Endodermal cell (in vitro differentiated cells): ENCODE results near the gene NECAB2. TPM values are rescaled to one million over a fixed set of nuclear protein-coding genes. Genes with fewer than 3 reads are reported as not detected.

Source experiments
- DNase-seq: peaks from one replicate; pipeline ENCODE4 v3.0.0-alpha.2; 2017
- H3K27ac ChIP-seq: 2 replicates; pipeline ENCODE4 v1.5.1; 2013; ENCODE audit warnings: mild to moderate bottlenecking, low read depth, low read length, moderate library complexity
- H3K27me3 ChIP-seq: 2 replicates; pipeline ENCODE4 v1.6.1; 2013; ENCODE audit warnings: mild to moderate bottlenecking, low read length, moderate library complexity; ENCODE audit not compliant: insufficient read depth, control insufficient read depth, poor library complexity, severe bottlenecking
- H3K36me3 ChIP-seq: 2 replicates; pipeline ENCODE4 v1.7.0; 2013; ENCODE audit warnings: mild to moderate bottlenecking, low read length, moderate library complexity; ENCODE audit not compliant: control insufficient read depth, insufficient read depth
- H3K4me1 ChIP-seq: one replicate; pipeline ENCODE4 v1.7.0; 2013; ENCODE audit warnings: low read length; ENCODE audit not compliant: control insufficient read depth, insufficient read depth
- H3K4me3 ChIP-seq: 2 replicates; pipeline ENCODE4 v1.5.1; 2013; ENCODE audit warnings: mild to moderate bottlenecking, low read length, moderate library complexity
- H3K9ac ChIP-seq: 2 replicates; pipeline ENCODE4 v1.6.1; 2013; ENCODE audit warnings: mild to moderate bottlenecking, low read length, moderate library complexity; ENCODE audit not compliant: poor library complexity, severe bottlenecking; ENCODE audit errors: extremely low read depth
- H3K9me3 ChIP-seq: 2 replicates; pipeline ENCODE4 v1.6.1; 2013; ENCODE audit warnings: mild to moderate bottlenecking, low read length, moderate library complexity; ENCODE audit not compliant: control insufficient read depth
- H3K27ac Mint-ChIP-seq: 2 replicates; pipeline ENCODE4 v1.8.0; 2020; ENCODE audit warnings: mixed read lengths
- H3K27me3 Mint-ChIP-seq: 2 replicates; pipeline ENCODE4 v1.8.0; 2021; ENCODE audit warnings: mild to moderate bottlenecking, mixed read lengths; ENCODE audit not compliant: insufficient read depth
- H3K36me3 Mint-ChIP-seq: 2 replicates; pipeline ENCODE4 v1.8.0; 2020; ENCODE audit warnings: low read depth, mixed read lengths
- H3K4me1 Mint-ChIP-seq: 2 replicates; pipeline ENCODE4 v1.8.0; 2020; ENCODE audit warnings: mixed read lengths
- H3K4me3 Mint-ChIP-seq: 2 replicates; pipeline ENCODE4 v1.8.0; 2020; ENCODE audit warnings: mild to moderate bottlenecking, moderate library complexity, mixed read lengths
- H3K9me3 Mint-ChIP-seq: 2 replicates; pipeline ENCODE4 v1.8.0; 2020; ENCODE audit warnings: mild to moderate bottlenecking, mixed read lengths
- WGBS, 2 experiments: methylation state at CpG; one replicate each; pipeline versions ENCODE4 v1.1.5 to v1.1.7; 2013; ENCODE audit warnings: missing lambda C conversion rate in 2 of 2, mixed read lengths in 1 of 2; ENCODE audit not compliant: insufficient coverage in 1 of 2, insufficient read length in 1 of 2; 5-methylcytosine and 5-hydroxymethylcytosine counted together
- total RNA-seq, 2 donors: library from RNA; stranded (reverse); fragmentation: NEBNext Ultra II Directional in 1 of 2; extraction: Animal tissue kit (Norgen Biotek cat#: 25700) in 1 of 2; gene quantifications; 2 replicates in 1 of 2; 3 replicates in 1 of 2; pipeline ENCODE4 v1.2.1, GENCODE V29; 2021
- TF ChIP-seq, protein P1 (sequence below): fragments of 200-600 bp; sonication (generic); conservative IDR thresholded peaks from 2 replicates; pipeline ENCODE4 v1.5.0; 2021; ENCODE audit warnings: antibody characterized with exemption, mild to moderate bottlenecking

NECAB2 gene
- total RNA-seq, 2 donors from 2014 or later = 2.7 to 3.3 TPM

DNA sequence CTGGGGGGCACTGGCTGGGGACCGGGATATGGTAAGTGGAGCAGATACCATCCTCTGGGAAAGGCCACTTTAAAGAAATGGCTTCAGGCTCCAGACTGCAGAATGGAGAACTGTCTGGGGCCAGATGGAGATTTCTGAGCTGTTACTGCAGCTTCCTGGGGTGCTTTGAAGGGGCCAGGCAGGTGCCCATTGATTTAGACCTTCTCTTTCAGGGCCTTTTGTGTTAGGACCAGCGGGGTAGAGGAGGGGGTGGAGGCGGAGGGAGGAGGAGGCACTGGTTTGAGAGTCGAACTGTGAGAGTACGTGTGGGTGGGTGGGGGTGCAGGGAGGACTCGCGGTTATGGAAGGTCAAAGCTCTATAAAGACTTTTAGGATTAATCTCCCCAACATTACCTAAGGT lies 11.4 kb downstream of the NECAB2 start:
- no peak overlapping the region for H3K4me3 ChIP-seq
- H3K4me3 Mint-ChIP-seq = no peak overlapping the region
- TF ChIP-seq, protein P1, sequence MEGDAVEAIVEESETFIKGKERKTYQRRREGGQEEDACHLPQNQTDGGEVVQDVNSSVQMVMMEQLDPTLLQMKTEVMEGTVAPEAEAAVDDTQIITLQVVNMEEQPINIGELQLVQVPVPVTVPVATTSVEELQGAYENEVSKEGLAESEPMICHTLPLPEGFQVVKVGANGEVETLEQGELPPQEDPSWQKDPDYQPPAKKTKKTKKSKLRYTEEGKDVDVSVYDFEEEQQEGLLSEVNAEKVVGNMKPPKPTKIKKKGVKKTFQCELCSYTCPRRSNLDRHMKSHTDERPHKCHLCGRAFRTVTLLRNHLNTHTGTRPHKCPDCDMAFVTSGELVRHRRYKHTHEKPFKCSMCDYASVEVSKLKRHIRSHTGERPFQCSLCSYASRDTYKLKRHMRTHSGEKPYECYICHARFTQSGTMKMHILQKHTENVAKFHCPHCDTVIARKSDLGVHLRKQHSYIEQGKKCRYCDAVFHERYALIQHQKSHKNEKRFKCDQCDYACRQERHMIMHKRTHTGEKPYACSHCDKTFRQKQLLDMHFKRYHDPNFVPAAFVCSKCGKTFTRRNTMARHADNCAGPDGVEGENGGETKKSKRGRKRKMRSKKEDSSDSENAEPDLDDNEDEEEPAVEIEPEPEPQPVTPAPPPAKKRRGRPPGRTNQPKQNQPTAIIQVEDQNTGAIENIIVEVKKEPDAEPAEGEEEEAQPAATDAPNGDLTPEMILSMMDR = no peak
- H3K27me3 ChIP-seq = no peaks in the 10 kb centered on the region
- peaks cover 18% of the 10 kb centered on the region for H3K9me3 ChIP-seq
- H3K27ac Mint-ChIP-seq = no peak overlapping the region
- H3K9me3 Mint-ChIP-seq = peaks cover 23% of the 10 kb centered on the region
- H3K36me3 Mint-ChIP-seq = peaks cover 12% of the 10 kb centered on the region
- no peaks in the 10 kb centered on the region for H3K4me1 ChIP-seq
- H3K36me3 ChIP-seq = no peaks in the 10 kb centered on the region
- no peak overlapping the region for H3K9ac ChIP-seq
- peaks cover 7% of the 10 kb centered on the region for H3K27me3 Mint-ChIP-seq
- no peaks in the 10 kb centered on the region for H3K4me1 Mint-ChIP-seq
- 68% methylated on average over 4 of the region's 7 CpGs; no CpG with 5 or more reads in 1 of the 2 experiments for WGBS, 2 experiments
- no peak for DNase-seq
- peak overlapping the region; percentile 64 for H3K27ac ChIP-seq

DNA sequence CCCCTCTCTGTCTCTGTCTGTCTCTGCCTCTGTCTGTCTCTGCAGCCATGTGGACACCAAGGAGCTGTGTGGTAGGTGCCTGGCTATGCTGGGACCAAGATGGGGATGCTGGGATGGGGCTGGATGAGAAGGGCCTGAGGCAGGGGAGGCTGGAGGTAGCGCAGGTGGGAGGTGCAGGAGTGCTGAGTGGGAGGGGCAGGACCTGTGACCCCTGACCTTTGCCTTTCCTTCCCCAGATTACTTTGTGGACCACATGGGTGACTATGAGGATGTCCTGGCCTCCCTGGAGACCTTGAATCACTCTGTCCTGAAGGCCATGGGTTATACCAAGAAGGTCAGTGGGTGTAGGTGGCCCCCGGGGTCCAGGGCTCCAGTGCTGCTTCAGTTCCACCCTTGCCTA lies 12.8 kb downstream of the NECAB2 start:
- Mint-ChIP-seq H3K27ac (no peak overlapping the region), H3K4me1 (no peaks in the 10 kb centered on the region), H3K4me3 (no peak overlapping the region), H3K36me3 (peaks cover 12% of the 10 kb centered on the region), H3K27me3 (peaks cover 5% of the 10 kb centered on the region), H3K9me3 (peaks cover 23% of the 10 kb centered on the region)
- Histone ChIP-seq H3K9me3 (peaks cover 18% of the 10 kb centered on the region), H3K36me3 (no peaks in the 10 kb centered on the region), H3K9ac (no peak overlapping the region), H3K4me3 (no peak overlapping the region), H3K4me1 (no peaks in the 10 kb centered on the region), H3K27ac (no peak overlapping the region), H3K27me3 (no peaks in the 10 kb centered on the region)
- 95% methylated on average over 2 of the region's 2 CpGs; no CpG with 5 or more reads in 1 of the 2 experiments for WGBS, 2 experiments
- TF ChIP-seq, protein P1 = no peak
- DNase-seq = no peak

DNA sequence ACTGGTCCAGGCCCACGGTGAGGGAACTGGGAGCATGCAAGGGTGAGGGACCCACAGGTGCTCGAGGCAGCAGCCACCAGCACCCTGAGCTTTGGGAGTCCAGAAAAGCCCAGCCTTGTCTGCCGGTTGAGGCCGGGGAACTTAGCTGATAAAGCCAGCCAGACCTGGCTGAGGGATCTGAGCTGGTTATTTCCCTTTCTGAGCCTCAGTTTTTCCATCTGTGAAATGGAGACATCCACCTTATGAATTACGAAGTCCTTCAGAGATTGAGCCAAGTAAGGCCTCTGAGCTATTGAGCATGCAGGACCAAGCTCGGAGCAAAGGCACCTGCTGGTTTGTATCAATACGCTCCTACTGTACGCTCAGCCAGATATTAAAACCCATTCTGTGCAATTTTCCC lies 13.8 kb downstream of the NECAB2 start:
- no peak overlapping the region for H3K27ac ChIP-seq
- 90 to 95% methylated on average over 8 of the region's 8 CpGs for WGBS, 2 experiments
- peaks cover 2% of the 10 kb centered on the region for H3K27me3 Mint-ChIP-seq
- H3K4me3 ChIP-seq = no peak overlapping the region
- no peak overlapping the region for H3K27ac Mint-ChIP-seq
- TF ChIP-seq, protein P1 = no peak
- no peaks in the 10 kb centered on the region for H3K27me3 ChIP-seq
- H3K4me1 ChIP-seq = no peaks in the 10 kb centered on the region
- H3K4me3 Mint-ChIP-seq = no peak overlapping the region
- H3K9me3 Mint-ChIP-seq = peaks cover 23% of the 10 kb centered on the region
- H3K36me3 ChIP-seq = no peaks in the 10 kb centered on the region
- H3K4me1 Mint-ChIP-seq = no peaks in the 10 kb centered on the region
- no peak overlapping the region for H3K9ac ChIP-seq
- DNase-seq = no peak
- H3K36me3 Mint-ChIP-seq = peaks cover 12% of the 10 kb centered on the region
- peaks cover 18% of the 10 kb centered on the region for H3K9me3 ChIP-seq
